ENCODE results near the gene PPP6R1. TPM values are rescaled to one million over a fixed set of nuclear protein-coding genes. Genes with fewer than 3 reads are reported as not detected.
A peak's percentile ranks its signal among the peaks of the same experiment; 100 is the strongest.

The PPP6R1 gene
- total and polyA plus RNA-seq, 2 of the 13 experiments (the other 11 are each of a cell fraction or from before 2014, with no cell fraction given) = 25.8 to 54.0 TPM

DNA sequence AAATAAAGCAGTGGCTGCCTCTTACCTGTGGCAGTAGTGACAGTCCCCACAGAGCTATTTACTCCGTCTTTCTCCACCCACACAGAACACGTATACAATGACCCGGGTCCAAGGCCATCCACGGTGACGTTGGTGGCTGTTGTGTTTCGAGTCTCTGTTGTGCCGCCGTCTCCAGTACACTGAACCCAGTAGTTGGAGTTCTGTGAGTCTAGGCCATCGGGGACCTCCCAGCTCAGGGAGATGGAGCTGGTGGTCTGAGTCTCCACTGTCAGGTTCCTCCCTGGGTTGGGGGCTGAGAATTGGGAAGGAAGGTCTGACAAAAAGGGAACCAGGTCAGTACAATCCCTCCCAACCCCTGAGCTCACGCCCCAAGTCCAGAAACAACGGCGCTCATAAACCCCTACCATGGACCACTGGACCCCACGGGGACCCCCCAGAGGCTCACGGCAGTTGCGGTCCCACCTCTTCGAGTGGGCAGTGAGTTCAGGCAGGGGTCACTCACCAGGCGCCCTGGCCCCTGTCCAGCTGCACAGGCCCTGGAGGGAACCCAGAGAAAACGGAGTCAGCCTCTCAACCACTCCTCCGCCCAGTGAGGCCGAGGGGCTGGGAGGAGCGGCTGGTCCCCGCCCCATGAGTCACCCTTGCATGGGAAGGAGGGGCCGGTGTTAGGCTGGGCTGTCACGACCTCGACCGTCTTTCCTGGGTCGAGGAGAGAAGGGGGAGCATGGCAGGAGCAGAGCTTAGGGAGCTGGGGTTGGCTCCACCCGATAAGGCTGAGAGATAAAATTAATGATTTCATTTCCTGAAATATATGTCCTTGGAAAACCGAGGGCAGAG, 51.9 kb downstream of the PPP6R1 start (continued):
- TF ChIP-seq, protein P1, sequence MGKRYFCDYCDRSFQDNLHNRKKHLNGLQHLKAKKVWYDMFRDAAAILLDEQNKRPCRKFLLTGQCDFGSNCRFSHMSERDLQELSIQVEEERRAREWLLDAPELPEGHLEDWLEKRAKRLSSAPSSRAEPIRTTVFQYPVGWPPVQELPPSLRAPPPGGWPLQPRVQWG (CRISPR knock-in tag; IDR thresholded peaks at IDR 0.05; ENCODE audit: borderline replicate concordance, low read depth) = no peak
- TF ChIP-seq, protein P2, sequence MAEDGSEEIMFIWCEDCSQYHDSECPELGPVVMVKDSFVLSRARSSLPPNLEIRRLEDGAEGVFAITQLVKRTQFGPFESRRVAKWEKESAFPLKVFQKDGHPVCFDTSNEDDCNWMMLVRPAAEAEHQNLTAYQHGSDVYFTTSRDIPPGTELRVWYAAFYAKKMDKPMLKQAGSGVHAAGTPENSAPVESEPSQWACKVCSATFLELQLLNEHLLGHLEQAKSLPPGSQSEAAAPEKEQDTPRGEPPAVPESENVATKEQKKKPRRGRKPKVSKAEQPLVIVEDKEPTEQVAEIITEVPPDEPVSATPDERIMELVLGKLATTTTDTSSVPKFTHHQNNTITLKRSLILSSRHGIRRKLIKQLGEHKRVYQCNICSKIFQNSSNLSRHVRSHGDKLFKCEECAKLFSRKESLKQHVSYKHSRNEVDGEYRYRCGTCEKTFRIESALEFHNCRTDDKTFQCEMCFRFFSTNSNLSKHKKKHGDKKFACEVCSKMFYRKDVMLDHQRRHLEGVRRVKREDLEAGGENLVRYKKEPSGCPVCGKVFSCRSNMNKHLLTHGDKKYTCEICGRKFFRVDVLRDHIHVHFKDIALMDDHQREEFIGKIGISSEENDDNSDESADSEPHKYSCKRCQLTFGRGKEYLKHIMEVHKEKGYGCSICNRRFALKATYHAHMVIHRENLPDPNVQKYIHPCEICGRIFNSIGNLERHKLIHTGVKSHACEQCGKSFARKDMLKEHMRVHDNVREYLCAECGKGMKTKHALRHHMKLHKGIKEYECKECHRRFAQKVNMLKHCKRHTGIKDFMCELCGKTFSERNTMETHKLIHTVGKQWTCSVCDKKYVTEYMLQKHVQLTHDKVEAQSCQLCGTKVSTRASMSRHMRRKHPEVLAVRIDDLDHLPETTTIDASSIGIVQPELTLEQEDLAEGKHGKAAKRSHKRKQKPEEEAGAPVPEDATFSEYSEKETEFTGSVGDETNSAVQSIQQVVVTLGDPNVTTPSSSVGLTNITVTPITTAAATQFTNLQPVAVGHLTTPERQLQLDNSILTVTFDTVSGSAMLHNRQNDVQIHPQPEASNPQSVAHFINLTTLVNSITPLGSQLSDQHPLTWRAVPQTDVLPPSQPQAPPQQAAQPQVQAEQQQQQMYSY (CRISPR knock-in tag; IDR thresholded peaks at IDR 0.05) = peak; percentile 54; the same call in 1 of the 2 replicates
- TF ChIP-seq ATF7-NPFF (CRISPR knock-in tag; IDR thresholded peaks at IDR 0.05; ENCODE audit: low read depth) (no peak; the same call in 1 of the 2 replicates), ZFX (CRISPR knock-in tag; IDR thresholded peaks at IDR 0.05; ENCODE audit: low read depth) (peak; percentile 92), SIX1 (CRISPR knock-in tag; IDR thresholded peaks at IDR 0.05; ENCODE audit: borderline replicate concordance) (no peak; the same call in 1 of the 2 replicates), MEIS2 (CRISPR knock-in tag; IDR thresholded peaks at IDR 0.05) (no peak), ZNF703 (CRISPR knock-in tag; IDR thresholded peaks at IDR 0.05; ENCODE audit: borderline replicate concordance) (no peak), CCDC6 (CRISPR knock-in tag; IDR thresholded peaks at IDR 0.05) (peak; percentile 78; the same call in 1 of the 2 replicates), ZFP36L1 (CRISPR knock-in tag; IDR thresholded peaks at IDR 0.05) (peak; percentile 82; the same call in 1 of the 2 replicates), ZNF547 (CRISPR knock-in tag; IDR thresholded peaks at IDR 0.05) (peak; percentile 86), NCOA5 (CRISPR knock-in tag; IDR thresholded peaks at IDR 0.05) (no peak), SAFB2 (CRISPR knock-in tag; IDR thresholded peaks at IDR 0.05; ENCODE audit: borderline replicate concordance, low read depth) (no peak; the same call in 1 of the 2 replicates), ZNF878 (CRISPR knock-in tag; IDR thresholded peaks at IDR 0.05) (peak; percentile 90)
- TF ChIP-seq, protein P3, sequence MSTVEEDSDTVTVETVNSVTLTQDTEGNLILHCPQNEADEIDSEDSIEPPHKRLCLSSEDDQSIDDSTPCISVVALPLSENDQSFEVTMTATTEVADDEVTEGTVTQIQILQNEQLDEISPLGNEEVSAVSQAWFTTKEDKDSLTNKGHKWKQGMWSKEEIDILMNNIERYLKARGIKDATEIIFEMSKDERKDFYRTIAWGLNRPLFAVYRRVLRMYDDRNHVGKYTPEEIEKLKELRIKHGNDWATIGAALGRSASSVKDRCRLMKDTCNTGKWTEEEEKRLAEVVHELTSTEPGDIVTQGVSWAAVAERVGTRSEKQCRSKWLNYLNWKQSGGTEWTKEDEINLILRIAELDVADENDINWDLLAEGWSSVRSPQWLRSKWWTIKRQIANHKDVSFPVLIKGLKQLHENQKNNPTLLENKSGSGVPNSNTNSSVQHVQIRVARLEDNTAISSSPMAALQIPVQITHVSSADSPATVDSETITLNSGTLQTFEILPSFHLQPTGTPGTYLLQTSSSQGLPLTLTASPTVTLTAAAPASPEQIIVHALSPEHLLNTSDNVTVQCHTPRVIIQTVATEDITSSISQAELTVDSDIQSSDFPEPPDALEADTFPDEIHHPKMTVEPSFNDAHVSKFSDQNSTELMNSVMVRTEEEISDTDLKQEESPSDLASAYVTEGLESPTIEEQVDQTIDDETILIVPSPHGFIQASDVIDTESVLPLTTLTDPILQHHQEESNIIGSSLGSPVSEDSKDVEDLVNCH (CRISPR knock-in tag; IDR thresholded peaks at IDR 0.05) = no peak
- TF ChIP-seq, protein P4, sequence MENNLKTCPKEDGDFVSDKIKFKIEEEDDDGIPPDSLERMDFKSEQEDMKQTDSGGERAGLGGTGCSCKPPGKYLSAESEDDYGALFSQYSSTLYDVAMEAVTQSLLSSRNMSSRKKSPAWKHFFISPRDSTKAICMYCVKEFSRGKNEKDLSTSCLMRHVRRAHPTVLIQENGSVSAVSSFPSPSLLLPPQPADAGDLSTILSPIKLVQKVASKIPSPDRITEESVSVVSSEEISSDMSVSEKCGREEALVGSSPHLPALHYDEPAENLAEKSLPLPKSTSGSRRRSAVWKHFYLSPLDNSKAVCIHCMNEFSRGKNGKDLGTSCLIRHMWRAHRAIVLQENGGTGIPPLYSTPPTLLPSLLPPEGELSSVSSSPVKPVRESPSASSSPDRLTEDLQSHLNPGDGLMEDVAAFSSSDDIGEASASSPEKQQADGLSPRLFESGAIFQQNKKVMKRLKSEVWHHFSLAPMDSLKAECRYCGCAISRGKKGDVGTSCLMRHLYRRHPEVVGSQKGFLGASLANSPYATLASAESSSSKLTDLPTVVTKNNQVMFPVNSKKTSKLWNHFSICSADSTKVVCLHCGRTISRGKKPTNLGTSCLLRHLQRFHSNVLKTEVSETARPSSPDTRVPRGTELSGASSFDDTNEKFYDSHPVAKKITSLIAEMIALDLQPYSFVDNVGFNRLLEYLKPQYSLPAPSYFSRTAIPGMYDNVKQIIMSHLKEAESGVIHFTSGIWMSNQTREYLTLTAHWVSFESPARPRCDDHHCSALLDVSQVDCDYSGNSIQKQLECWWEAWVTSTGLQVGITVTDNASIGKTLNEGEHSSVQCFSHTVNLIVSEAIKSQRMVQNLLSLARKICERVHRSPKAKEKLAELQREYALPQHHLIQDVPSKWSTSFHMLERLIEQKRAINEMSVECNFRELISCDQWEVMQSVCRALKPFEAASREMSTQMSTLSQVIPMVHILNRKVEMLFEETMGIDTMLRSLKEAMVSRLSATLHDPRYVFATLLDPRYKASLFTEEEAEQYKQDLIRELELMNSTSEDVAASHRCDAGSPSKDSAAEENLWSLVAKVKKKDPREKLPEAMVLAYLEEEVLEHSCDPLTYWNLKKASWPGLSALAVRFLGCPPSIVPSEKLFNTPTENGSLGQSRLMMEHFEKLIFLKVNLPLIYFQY (CRISPR knock-in tag; IDR thresholded peaks at IDR 0.05; ENCODE audit: borderline replicate concordance) = peak; percentile 28; the same call in 1 of the 2 replicates
- TF ChIP-seq, protein P5, sequence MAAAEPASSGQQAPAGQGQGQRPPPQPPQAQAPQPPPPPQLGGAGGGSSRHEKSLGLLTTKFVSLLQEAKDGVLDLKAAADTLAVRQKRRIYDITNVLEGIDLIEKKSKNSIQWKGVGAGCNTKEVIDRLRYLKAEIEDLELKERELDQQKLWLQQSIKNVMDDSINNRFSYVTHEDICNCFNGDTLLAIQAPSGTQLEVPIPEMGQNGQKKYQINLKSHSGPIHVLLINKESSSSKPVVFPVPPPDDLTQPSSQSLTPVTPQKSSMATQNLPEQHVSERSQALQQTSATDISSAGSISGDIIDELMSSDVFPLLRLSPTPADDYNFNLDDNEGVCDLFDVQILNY (CRISPR knock-in tag; conservative IDR thresholded peaks at IDR 0.05) = no peak
